NCI-H2171 (cell line): Measurements from ENCODE around the gene HOXC5.

Experiments used
- DNase-seq: peaks from one replicate; lab custom pipeline; 2025; lab: John Stamatoyannopoulos, UW

HOXC5 gene

DNA sequence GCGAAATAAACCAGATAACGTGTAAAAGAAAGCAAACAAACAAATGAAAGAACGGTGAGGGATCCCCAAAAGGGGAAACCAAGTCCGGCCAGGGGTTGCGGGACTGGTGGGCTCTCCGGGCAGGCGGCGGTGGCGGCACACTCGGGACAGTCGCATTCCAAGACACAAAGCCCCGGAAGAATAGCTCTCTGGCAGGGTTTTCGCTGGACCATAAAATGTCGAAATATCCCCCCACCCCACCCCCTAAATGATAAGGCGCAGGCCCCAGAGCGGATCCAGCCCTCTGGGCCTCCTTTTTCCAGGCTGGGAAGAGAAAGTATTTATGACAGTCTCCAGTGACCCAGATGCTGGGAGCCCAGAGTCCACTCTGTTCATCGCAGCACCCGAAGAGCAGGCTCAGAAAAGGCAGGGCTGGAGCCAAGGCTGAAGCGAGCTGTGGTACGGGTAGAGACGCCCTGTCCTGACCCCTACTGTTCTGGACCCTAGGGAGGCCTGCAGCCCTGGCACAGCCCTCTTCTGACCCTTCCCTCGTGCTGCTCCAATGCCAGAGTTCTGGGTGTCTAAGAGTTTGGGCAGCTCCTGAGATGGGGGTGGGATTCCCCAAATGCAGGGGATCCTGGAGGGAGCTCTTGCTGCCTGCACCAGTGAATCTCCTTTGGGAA is 26.2 kb upstream of the HOXC5 start:
- DNase-seq, result no peak

DNA sequence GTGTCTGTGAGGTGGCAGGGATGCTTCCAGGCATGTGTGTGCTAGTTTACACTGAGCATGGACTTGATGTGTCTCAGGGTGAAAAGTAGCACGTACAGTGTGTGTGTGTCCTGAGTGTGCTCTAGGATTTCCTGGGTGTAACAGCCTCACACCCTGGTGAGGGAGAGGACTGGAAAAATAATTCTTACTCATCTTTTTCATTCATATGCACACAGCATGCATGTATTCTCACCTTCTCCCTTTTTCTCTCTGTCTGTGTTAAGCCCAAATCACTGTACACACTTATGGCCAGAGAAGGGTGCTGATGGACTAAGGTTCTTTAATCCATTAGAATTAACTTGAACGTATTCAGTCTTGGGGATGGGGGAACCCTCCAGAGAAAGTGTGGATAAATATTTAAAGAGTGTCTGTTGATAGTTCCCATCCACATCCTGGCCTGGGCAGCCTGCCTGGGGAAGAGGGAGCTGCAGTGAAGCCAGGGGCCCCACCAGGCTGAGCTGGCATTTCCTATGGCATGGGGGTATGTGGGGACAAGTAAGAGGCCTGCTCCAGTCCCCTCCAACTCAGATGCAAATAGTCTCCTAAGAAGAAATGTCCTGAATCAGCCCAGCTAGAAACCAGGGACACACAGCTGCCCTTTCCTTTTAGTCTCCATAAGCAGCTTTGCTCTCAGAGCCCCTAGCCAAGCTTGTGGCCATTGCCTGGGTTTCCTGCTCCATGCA is 25.2 kb upstream of the HOXC5 start:
- no peak for DNase-seq

DNA sequence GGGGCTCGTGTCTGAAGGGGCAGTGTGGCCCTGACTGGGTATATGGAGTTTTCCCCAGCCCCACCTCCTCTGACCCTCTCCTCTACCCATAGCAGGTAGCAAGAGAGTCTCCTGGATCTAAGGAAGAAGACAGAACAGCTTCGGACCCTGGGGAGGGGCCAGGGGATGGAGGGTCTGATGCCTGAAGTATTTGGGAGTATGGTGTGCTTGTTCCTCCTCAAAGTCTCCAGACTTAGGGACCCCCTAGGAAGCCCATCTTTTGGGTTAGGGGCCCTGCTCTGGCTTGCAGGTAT is 24.6 kb upstream of the HOXC5 start:
- DNase-seq, result no peak

- DNase-seq, result no peak
Measured at GRCh38 chr12:54009171-54010052, 23.4 kb upstream of the HOXC5 start.

- DNase-seq, result no peak
Measured at GRCh38 chr12:54010053-54010971, 22.5 kb upstream of the HOXC5 start.

GRCh38 chr12:54010972-54011664 is 21.7 kb upstream of the HOXC5 start:
- no peak for DNase-seq

- DNase-seq, result no peak
Measured at GRCh38 chr12:54011665-54012532, 21.0 kb upstream of the HOXC5 start.

- DNase-seq, result no peak
Measured at GRCh38 chr12:54012631-54013409, 20.0 kb upstream of the HOXC5 start.

GRCh38 chr12:54014377-54015017 is 18.4 kb upstream of the HOXC5 start:
- DNase-seq, result no peak

DNA sequence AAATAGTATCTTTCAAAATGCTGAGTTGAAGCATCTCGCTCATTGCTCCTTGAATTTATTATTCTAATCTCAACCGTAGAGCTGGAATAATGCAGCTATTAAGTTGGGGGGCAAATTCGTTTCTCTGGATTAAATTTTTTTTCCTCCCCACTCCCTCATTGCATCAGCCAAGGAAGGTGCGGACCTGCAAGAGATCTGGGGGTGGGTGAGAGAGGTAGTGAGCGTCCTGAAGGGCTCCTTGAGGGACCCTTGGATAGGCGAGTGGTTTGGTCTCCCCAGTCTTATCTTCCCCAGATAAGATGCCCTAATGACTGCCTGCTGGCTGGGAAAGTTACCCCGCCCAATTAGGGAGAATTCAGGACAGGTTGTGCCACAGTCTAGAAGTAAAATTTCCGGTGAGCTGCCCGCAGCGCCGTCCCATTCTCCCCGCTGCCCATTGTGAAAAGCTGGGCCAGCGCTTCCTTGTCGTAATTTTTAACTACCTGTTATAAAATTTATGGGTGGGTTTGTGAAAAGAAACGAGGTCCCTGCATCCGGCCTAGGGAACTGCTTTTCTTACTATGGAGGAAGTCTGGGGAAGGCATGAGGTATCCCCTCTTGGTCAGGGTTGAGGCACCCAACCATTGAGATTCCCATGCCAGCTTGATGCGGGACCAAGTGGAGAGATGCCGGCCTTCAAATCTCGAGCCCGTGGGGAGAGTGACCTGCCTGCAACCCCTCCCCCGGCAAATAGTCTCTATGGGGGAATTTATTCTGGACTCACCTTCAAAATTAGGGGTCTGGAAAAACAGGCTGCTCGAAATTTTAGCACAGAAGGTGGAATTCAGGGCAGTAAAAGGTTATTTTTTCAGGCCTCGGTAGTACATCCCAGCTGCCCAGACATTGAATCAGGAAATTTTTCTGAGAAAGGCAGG is 17.6 kb upstream of the HOXC5 start:
- no peak for DNase-seq

- no peak for DNase-seq
Measured at GRCh38 chr12:54016051-54016450, 16.8 kb upstream of the HOXC5 start.

DNA sequence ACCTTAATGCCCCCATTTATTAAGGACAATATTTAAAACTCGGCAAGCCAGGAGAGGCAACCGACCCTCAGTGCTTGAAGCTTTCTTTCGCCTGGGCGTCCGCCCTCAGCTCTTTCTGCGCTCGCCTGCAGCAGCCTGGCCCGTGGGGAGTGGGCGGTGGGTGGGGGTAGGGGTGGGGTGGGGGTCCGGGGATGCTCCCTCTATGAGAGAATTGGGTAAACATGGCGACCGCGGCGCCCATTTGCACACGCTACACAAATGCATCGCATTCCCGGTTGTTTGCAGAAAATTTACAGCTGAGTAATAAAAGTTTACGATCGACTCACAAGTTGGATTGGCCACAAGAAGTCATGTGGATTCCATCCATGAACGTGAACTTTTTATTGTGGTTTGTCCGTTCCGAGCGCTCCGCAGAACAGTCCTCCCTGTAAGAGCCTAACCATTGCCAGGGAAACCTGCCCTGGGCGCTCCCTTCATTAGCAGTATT is 16.3 kb upstream of the HOXC5 start:
- peak; percentile 39 for DNase-seq

- peak; percentile 73 for DNase-seq
Measured at GRCh38 chr12:54017027-54017788, 15.6 kb upstream of the HOXC5 start.

GRCh38 chr12:54017878-54018467 is 14.9 kb upstream of the HOXC5 start:
- peak; percentile 97 for DNase-seq

DNA sequence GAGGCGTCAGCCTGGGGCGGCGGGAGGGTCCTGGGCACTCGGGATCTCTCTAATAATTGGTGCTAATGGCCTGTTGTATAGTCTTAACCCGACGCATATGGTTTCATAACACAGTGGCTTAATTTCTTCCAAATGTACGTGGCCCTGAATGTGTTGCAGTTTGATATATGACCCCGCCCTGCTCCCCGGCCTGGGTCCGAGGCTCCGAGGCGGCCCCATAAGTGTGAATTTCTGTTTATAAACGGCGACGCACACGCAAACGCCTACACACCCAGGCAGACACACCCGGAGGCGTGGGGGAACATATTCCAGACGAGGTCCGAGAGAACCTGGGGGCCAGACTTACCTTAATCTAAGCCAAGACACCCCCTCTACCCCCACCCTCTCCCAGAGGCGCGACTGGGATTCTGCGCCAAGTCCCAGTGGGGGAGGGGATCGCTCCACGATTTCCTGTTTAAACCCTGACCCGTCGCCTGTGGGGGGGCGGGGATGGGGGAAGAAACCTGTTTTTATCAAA is 14.3 kb upstream of the HOXC5 start:
- no peak for DNase-seq

DNA sequence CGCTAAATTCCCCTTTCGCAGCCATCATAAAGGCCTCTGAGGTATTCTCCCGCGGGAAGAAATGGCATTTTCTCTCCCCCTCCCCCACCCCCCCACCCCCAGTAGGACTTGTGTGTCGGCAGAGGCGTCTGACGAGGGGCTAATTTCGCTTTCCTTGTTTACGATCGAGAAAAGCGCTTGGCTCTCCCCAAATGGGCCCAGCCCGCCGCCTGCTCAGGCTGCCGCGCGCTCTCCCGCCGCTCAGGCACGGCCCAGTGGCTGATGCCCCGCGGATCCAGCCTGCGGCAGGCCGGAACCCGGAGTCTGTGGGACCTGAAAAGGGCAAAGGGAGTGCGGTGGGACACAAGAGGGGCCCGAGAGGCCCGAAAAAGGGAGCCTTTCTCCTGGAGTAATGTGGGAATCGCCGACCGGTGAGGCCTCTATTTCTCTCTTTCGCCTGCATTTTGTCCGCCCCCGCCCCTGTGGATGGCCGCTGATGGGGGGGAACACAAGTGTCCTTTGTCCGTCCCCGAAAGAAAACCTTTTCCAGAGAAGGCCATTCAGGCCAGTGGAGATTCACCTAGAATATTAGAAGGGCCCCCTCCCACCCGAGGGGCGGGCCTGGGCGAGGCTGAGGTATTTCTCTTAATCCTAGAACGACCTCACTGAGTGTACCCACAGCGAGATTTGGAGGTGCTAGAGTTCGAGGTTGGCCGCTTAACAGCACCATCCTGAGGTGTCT is 13.6 kb upstream of the HOXC5 start:
- no peak for DNase-seq
